ENCODE measurements around the gene MOB1B.
"Not testable (repeated sequence)": the region's sequence is repeated elsewhere in the genome, so short reads cannot be mapped to it uniquely, and the experiment has no call there.

The MOB1B gene

GRCh38 chr4:71009890-71010588 lies 107.9 kb downstream of the MOB1B start:
- DNase-seq (ENCODE audit: low spot score) = peak; percentile 55
- TF ChIP-seq CTCF (IDR thresholded peaks at IDR 0.05; ENCODE audit: extremely low read depth, missing control alignments) = peak; percentile 27

GRCh38 chr4:71011451-71011850 lies 109.3 kb downstream of the MOB1B start:
- no peak for TF ChIP-seq CTCF (IDR thresholded peaks at IDR 0.05; ENCODE audit: extremely low read depth, missing control alignments)
- no peak for DNase-seq (ENCODE audit: low spot score)

GRCh38 chr4:71017391-71017790 lies 115.2 kb downstream of the MOB1B start:
- DNase-seq (ENCODE audit: low spot score) = not testable (repeated sequence)

GRCh38 chr4:71020611-71021010 lies 118.4 kb downstream of the MOB1B start:
- no peak for DNase-seq (ENCODE audit: low spot score)
- no peak for TF ChIP-seq CTCF (IDR thresholded peaks at IDR 0.05; ENCODE audit: extremely low read depth, missing control alignments)

GRCh38 chr4:71025654-71026053 lies 123.5 kb downstream of the MOB1B start:
- no peak for DNase-seq (ENCODE audit: low spot score)
- no peak for TF ChIP-seq CTCF (IDR thresholded peaks at IDR 0.05; ENCODE audit: extremely low read depth, missing control alignments)

- TF ChIP-seq CTCF (IDR thresholded peaks at IDR 0.05; ENCODE audit: extremely low read depth, missing control alignments) = no peak
- DNase-seq (ENCODE audit: low spot score) = no peak
Measured at GRCh38 chr4:71026086-71026485, 123.9 kb downstream of the MOB1B start.

GRCh38 chr4:71027611-71028010 lies 125.4 kb downstream of the MOB1B start:
- no peak for DNase-seq (ENCODE audit: low spot score)
- TF ChIP-seq CTCF (IDR thresholded peaks at IDR 0.05; ENCODE audit: extremely low read depth, missing control alignments) = no peak

GRCh38 chr4:71029504-71029903 lies 127.3 kb downstream of the MOB1B start:
- TF ChIP-seq CTCF (IDR thresholded peaks at IDR 0.05; ENCODE audit: extremely low read depth, missing control alignments) = no peak

GRCh38 chr4:71032106-71032505 lies 129.9 kb downstream of the MOB1B start:
- DNase-seq (ENCODE audit: low spot score) = not testable (repeated sequence)

More at GRCh38 chr4:71029504-71029903, 127.3 kb downstream of the MOB1B start:
- no peak for DNase-seq (ENCODE audit: low spot score)

Data from GM20000 (cell line).